Subcutaneous abdominal adipose tissue (tissue), 5 donors: ENCODE data around the gene TMEM94.
A peak's percentile ranks its signal among the peaks of the same experiment; 100 is the strongest.

Experiments
- H3K27ac ChIP-seq: one replicate; pipeline ENCODE4 v1.7.0; 2013; ENCODE audit warnings: low read depth, mild to moderate bottlenecking, inconsistent platforms, low read length, moderate library complexity
- H3K27me3 ChIP-seq, 5 donors: one replicate each; pipeline ENCODE4 v1.7.0; 2013; ENCODE audit warnings: low read length in 5 of 5, inconsistent platforms in 1 of 5; ENCODE audit not compliant: control insufficient read depth in 5 of 5, insufficient read depth in 4 of 5
- H3K36me3 ChIP-seq, 5 donors: one replicate each; pipeline ENCODE4 v1.7.0; 2013; ENCODE audit warnings: low read length in 5 of 5; ENCODE audit not compliant: control insufficient read depth in 5 of 5, insufficient read depth in 5 of 5
- H3K4me1 ChIP-seq, 5 donors: one replicate each; pipeline ENCODE4 v1.7.0; 2013; ENCODE audit warnings: low read length in 5 of 5, mild to moderate bottlenecking in 3 of 5, moderate library complexity in 1 of 5; ENCODE audit not compliant: control insufficient read depth in 5 of 5, insufficient read depth in 5 of 5
- H3K4me3 ChIP-seq, 5 donors: one replicate each; pipeline ENCODE4 v1.7.0; 2013; ENCODE audit warnings: low read length in 5 of 5, low read depth in 1 of 5
- H3K9ac ChIP-seq, 5 donors: one replicate each; pipeline ENCODE4 v1.7.0; 2013; ENCODE audit warnings: low read length in 5 of 5, mild to moderate bottlenecking in 4 of 5, moderate library complexity in 3 of 5
- H3K9me3 ChIP-seq, 5 donors: one replicate each; pipeline ENCODE4 v1.7.0; 2013; ENCODE audit warnings: low read length in 5 of 5; ENCODE audit not compliant: control insufficient read depth in 5 of 5
- donor health status: healthy.
- donor health status: healthy.
- donor health status: healthy.
- donor health status: healthy.
- donor health status: healthy.

Gene TMEM94

DNA sequence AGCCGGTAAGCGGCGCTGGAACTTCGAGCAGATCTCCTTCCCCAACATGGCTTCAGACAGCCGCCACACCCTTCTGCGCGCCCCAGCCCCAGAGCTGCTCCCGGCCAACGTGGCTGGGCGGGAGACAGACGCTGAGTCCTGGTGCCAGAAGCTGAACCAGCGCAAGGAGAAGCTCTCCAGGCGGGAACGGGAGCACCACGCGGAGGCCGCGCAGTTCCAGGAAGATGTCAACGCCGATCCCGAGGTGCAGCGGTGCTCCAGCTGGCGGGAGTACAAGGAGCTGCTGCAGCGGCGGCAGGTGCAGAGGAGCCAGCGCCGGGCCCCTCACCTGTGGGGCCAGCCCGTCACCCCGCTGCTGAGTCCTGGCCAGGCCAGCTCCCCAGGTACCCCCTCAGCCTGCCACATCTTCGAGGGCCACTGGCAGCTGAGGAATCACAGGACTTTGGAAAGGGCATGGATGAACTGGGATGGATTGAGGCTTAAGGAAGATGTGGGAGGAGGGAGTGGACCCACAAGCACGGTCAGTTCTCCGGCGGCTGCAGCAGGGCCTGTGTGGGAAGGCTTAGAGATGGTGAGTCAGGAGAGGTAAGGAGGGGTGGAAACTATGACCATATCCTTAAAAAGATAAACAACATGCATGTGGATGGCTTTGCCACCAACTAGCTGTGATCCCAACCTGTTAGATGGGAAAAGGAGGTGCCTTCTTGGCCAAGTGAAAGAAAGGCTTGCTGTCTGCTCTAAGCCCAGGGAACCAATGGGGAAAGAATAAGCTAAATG is 65.7 kb downstream of the TMEM94 start:
- Histone ChIP-seq H3K27ac (no peak overlapping the region), H3K4me1 (peaks cover 0 to 29% (median 24%) of the 10 kb centered on the region in 5 donors), H3K9ac (peak overlapping the region in 1 of 5 donors; percentile 13), H3K9me3 (no peaks in the 10 kb centered on the region), H3K36me3 (peaks cover 0 to 18% (median 9%) of the 10 kb centered on the region in 5 donors), H3K4me3 (no peak overlapping the region), H3K27me3 (no peaks in the 10 kb centered on the region)

DNA sequence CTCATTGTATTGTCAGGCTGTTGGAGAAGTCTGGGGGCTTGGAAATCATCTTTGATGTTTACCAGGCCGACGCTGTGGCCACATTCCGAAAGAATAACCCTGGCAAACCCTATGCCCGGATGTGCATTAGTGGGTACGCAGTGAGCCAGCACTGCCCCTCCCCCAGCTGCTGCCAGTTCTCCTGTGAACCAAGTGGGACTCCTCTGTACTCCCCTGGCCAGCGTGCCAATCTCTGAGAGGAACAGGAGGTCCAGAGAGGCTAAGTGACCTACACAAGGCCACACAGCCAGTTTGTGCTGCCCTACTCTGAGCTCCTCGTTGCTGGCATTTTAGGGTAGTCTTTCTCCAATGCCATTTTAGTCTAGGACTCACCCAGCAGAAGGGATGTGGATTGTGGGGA is 67.2 kb downstream of the TMEM94 start:
- Histone ChIP-seq H3K4me3 (no peak overlapping the region), H3K4me1 (peaks cover 0 to 23% (median 17%) of the 10 kb centered on the region in 5 donors), H3K27ac (no peak overlapping the region), H3K36me3 (peaks cover 0 to 18% (median 9%) of the 10 kb centered on the region in 5 donors), H3K9ac (no peak overlapping the region), H3K9me3 (no peaks in the 10 kb centered on the region), H3K27me3 (no peaks in the 10 kb centered on the region)

DNA sequence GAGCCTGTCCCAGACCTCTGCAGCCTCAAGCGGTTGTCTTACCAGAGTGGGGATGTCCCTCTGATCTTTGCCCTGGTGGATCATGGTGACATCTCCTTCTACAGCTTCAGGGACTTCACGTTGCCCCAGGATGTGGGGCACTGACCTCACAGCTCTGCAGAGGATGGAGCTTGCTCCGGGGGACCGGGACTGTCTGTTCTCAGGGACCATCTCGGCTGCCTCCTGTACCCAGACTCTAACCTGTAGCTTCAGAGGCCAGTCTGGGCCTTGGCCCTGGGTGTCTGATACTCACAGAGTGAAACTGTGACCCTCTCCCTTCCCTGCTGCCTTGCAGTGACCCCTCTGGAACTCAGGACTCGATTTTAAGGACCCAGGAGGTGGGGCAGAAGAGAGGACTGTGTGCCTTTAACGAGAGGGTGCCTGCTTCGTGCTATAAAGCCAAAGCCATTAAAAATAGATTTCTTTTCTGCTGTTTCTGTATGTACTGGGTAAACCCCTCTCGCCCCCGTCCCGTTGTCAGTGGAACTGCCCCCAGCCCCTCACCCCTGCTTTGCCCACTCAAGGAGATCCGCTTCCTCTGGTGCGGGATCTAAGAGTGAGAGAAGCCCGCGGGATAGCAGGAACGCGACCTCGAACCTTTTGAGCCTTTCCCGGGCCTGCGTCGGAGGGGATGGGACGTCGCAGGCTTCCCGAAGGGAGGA is 68.0 kb downstream of the TMEM94 start:
- H3K9me3 ChIP-seq, result no peaks in the 10 kb centered on the region
- H3K36me3 ChIP-seq, result peaks cover 0 to 13% (median 9%) of the 10 kb centered on the region in 5 donors
- no peak overlapping the region for H3K27ac ChIP-seq
- H3K4me1 ChIP-seq, result peaks cover 0 to 23% (median 17%) of the 10 kb centered on the region in 5 donors
- H3K9ac ChIP-seq, result no peak overlapping the region
- no peaks in the 10 kb centered on the region for H3K27me3 ChIP-seq
- H3K4me3 ChIP-seq, result peak overlapping the region in 4 of 5 donors; percentile 56 to 72 (median 60)

DNA sequence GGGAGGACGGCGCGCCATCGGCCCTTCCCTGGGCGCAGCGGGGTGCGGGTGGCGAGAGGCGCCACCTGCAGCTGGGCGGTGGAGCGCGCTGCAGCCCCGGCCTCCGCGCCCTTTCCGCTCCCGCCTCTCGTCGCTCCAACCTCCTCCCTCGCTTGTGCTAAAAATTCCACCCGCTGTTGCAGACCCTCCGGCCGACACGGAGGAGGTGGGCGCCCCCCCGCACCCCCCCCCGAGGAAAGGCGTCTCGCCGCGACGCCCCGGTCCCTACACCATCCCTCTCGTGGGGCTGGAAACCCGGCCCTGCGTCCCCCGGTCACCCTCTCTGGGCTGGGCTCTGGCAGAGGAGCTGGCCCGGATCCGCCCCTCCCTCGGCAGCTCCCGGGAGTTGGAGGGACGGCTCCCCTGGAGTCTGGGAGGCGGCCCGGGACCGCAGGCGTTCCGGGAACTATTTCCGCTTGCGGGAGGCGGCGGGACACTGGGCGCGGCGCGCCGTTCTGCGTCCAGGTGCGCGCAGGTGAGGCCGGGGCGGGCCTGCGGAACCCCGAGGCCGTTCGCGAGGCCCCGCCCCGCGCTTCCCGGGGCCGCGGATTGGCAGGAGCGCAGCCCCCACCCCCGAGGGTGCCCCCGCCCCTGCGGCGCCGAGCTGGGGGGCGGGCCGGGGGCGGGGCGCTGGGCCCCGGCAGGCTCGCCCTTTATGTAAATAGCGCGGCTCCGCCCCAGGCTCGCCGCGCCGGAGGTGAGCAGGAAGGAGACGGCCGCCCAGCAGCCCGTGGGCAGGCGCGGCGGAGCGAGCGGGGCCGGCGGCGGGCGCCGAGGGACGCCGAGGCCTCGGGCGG is 68.8 kb downstream of the TMEM94 start, which contains the start of gene LLGL2:
Gene LLGL2, plus strand, starts transcription at position 728 of the 836 bp plus-strand sequence. CDS start 17,730 bp downstream, outside the sequence.
- no peak within 1 kb of the TSS for H3K27ac ChIP-seq
- H3K4me3 ChIP-seq, result peak within 1 kb of the TSS; percentile 48 to 72 (median 61)
- peak within 1 kb of the TSS in 3 of 5 donors; percentile 39 to 68 (median 43) for H3K9ac ChIP-seq
- no peaks in the 10 kb centered on the region for H3K27me3 ChIP-seq
- H3K9me3 ChIP-seq, result no peaks in the 10 kb centered on the region
- peaks cover 0 to 23% (median 17%) of the 10 kb centered on the region in 5 donors for H3K4me1 ChIP-seq
- H3K36me3 ChIP-seq, result peaks cover 0 to 13% (median 6%) of the 10 kb centered on the region in 5 donors

DNA sequence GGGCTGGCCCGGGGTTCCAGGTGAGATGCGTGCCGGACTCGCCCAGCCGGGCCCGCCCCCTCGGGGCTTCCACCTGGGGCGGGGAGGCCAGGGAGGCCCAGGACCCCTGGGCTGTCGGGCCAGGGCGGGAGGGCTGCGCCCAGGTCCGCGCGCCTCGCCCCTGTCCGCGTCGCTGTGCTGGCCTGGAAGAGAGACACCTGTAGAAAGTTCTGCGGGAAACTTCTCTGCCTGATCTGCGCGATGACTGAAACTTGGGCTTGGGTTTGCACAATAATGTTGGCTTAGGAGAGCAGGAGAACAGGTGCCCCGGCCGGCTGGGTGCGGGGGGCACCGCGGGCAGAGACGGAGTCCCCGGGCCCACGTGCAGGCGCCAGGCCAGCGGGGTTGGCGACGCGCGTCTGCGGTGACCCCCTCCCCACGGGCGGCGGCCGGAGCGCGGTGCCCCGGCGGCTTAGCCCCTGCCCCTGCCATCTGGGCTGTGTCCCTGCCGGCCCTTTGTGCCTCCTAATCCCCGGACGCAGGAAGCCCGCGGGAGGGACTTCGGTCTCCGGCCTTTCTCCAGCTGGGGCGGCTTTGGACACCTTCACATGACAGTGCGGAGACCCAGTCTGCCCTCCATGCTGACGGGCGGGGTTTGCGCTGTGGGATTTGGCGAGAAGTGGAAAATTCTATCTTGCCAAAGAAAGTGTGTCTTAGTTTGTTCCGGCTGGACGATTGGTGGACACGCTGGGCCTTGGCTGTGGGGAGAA is 69.5 kb downstream of the TMEM94 start:
- Histone ChIP-seq H3K36me3 (peaks cover 0 to 13% (median 6%) of the 10 kb centered on the region in 5 donors), H3K4me3 (peak overlapping the region; percentile 48 to 72 (median 60))

GRCh38 chr17:75526555-75527270 is 70.3 kb downstream of the TMEM94 start:
- H3K4me1 ChIP-seq, result peaks cover 0 to 23% (median 17%) of the 10 kb centered on the region in 5 donors
- peaks cover 0 to 6% (median 6%) of the 10 kb centered on the region in 5 donors for H3K36me3 ChIP-seq
- no peak overlapping the region for H3K27ac ChIP-seq
- no peaks in the 10 kb centered on the region for H3K9me3 ChIP-seq
- H3K4me3 ChIP-seq, result peak overlapping the region; percentile 48 to 72 (median 60)
- H3K27me3 ChIP-seq, result no peaks in the 10 kb centered on the region
- H3K9ac ChIP-seq, result peak overlapping the region in 3 of 5 donors; percentile 11 to 68 (median 43)

More for the DNA sequence above, 69.5 kb downstream of the TMEM94 start:
- Histone ChIP-seq H3K9ac (peak overlapping the region in 3 of 5 donors; percentile 39 to 68 (median 43)), H3K27ac (no peak overlapping the region), H3K27me3 (no peaks in the 10 kb centered on the region), H3K9me3 (no peaks in the 10 kb centered on the region), H3K4me1 (peaks cover 0 to 23% (median 17%) of the 10 kb centered on the region in 5 donors)

- Histone ChIP-seq H3K36me3 (peaks cover 0 to 2% (median 0%) of the 10 kb centered on the region in 5 donors), H3K4me1 (peaks cover 0 to 7% (median 7%) of the 10 kb centered on the region in 5 donors), H3K27ac (no peak overlapping the region), H3K9me3 (no peaks in the 10 kb centered on the region), H3K27me3 (no peaks in the 10 kb centered on the region), H3K4me3 (no peak overlapping the region), H3K9ac (no peak overlapping the region)
Observed at GRCh38 chr17:75530837-75531720, 74.6 kb downstream of the TMEM94 start.

- Histone ChIP-seq H3K27ac (no peak overlapping the region), H3K9me3 (no peaks in the 10 kb centered on the region), H3K9ac (no peak overlapping the region), H3K27me3 (no peaks in the 10 kb centered on the region), H3K4me1 (peaks cover 0 to 1% (median under 1%) of the 10 kb centered on the region in 5 donors), H3K4me3 (no peak overlapping the region), H3K36me3 (peaks cover 0 to 2% (median 0%) of the 10 kb centered on the region in 5 donors)
Observed at GRCh38 chr17:75531721-75532072, 75.3 kb downstream of the TMEM94 start.
